GM12872 (cell line): ENCODE measurements around the gene RYK.
A peak's percentile ranks its signal among the peaks of the same experiment; 100 is the strongest.

Experiments
- CTCF ChIP-seq: IDR thresholded peaks from 3 replicates; pipeline ENCODE4 v1.5.1; 2011; ENCODE audit warnings: low read depth, mild to moderate bottlenecking, low read length, moderate library complexity; ENCODE audit not compliant: insufficient read depth

RYK gene

GRCh38 chr3:134250717-134251220, at the start of gene RYK:
Gene RYK, minus strand, starts transcription at chr3:134250859. Its CDS starts 205 bp downstream, at chr3:134250654.
- TF ChIP-seq CTCF: no peak

GRCh38 chr3:134299888-134300206, 49.2 kb upstream of the RYK start:
- TF ChIP-seq CTCF: no peak

- peak; percentile 23; the same call in 1 of the 3 replicates for TF ChIP-seq CTCF
These were observed 48.7 kb upstream of the RYK start for GRCh38 chr3:134299185-134299887.

GRCh38 chr3:134298249-134298648, 47.6 kb upstream of the RYK start:
- TF ChIP-seq CTCF: no peak

GRCh38 chr3:134296616-134297015, 46.0 kb upstream of the RYK start:
- TF ChIP-seq CTCF: no peak

GRCh38 chr3:134295930-134296329, 45.3 kb upstream of the RYK start:
- TF ChIP-seq CTCF: no peak

- no peak for TF ChIP-seq CTCF
These were observed 43.9 kb upstream of the RYK start for GRCh38 chr3:134294302-134295280.
